HepG2 (cell line): ENCODE data around the gene NUBP2. TPM values are rescaled to one million over a fixed set of nuclear protein-coding genes. Genes with fewer than 3 reads are reported as not detected.

Experiments
- ATAC-seq: fragments of 200-7000 bp; cut with Tn5 transposase; 3 replicates; pipeline ENCODE4 v1.9.1; 2020; ENCODE audit warnings: mild to moderate bottlenecking, moderate library complexity
- BruUV-seq: library from RNA; stranded (reverse); fragments of 400-500 nt; replicated peaks from 2 replicates; lab custom pipeline; 2021; lab: Mats Ljungman, UMichigan
- CTCF ChIA-PET: fragments of 300-600 bp; formaldehyde crosslinking; extraction: SDS; loops from one replicate; lab custom pipeline; 2021; ENCODE audit warnings: low total read pairs, inconsistent platforms, low intra/inter-chr PET ratio; lab: Yijun Ruan, JAX
- POLR2A ChIA-PET: fragments of 350-600 bp; sonication (Branson Sonifier 250); formaldehyde crosslinking; loops from one replicate; lab custom pipeline; 2020; ENCODE audit warnings: antibody characterized with exemption, inconsistent platforms; lab: Yijun Ruan, JAX
- DNase-seq: peaks from one replicate; pipeline ENCODE4 v3.0.0-alpha.2; 2015; ENCODE audit warnings: low spot score
- FAIRE-seq: peaks from 3 replicates; lab custom pipeline; 2011; peaks lifted over from hg19 to GRCh38; lab: Jason Lieb, UNC
- H2AFZ ChIP-seq: one replicate; pipeline ENCODE4 v1.6.1; 2011; ENCODE audit warnings: low read length, inconsistent platforms
- H3K27ac ChIP-seq: fragments of 300-600 bp; 3 replicates; pipeline ENCODE4 v1.8.0; 2011; ENCODE audit warnings: mixed run types, mild to moderate bottlenecking, mixed read lengths, low read length, inconsistent platforms; ENCODE audit not compliant: insufficient read depth; ENCODE audit errors: extremely low read length
- H3K27me3 ChIP-seq, 2 experiments: fragments of 200-600 bp in 1 of 2; 2 replicates in 1 of 2; 3 replicates in 1 of 2; pipeline versions ENCODE4 v1.6.0 to v1.8.0; 2011; ENCODE audit warnings: low read length in 2 of 2, mild to moderate bottlenecking in 2 of 2, moderate library complexity in 2 of 2, inconsistent platforms in 1 of 2; ENCODE audit not compliant: insufficient read depth in 2 of 2, control insufficient read depth in 1 of 2
- H3K36me3 ChIP-seq, 2 experiments: fragments of 200-600 bp in 1 of 2; replicated peaks in 1 of 2; 2 replicates in 1 of 2; 3 replicates in 1 of 2; pipeline versions ENCODE4 v1.5.1 to v1.8.0; 2011; ENCODE audit warnings: low read length in 2 of 2, inconsistent platforms in 1 of 2; ENCODE audit not compliant: insufficient read depth in 2 of 2, control insufficient read depth in 1 of 2
- H3K4me1 ChIP-seq: 2 replicates; pipeline ENCODE4 v1.5.1; 2012; ENCODE audit warnings: low read length, inconsistent platforms; ENCODE audit not compliant: insufficient read depth
- H3K4me2 ChIP-seq: 2 replicates; pipeline ENCODE4 v1.6.0; 2011; ENCODE audit warnings: low read depth, low read length, inconsistent platforms
- H3K4me3 ChIP-seq, 3 experiments: fragments of 200-600 bp in 1 of 3; sonication (generic), shearing (Covaris generic) in 1 of 3; replicated peaks in 1 of 3; 2 replicates each; pipeline ENCODE4 v1.5.1; 2011 to 2016; ENCODE audit warnings: low read length in 3 of 3, inconsistent platforms in 2 of 3, low read depth in 2 of 3, mild to moderate bottlenecking in 2 of 3, control low read depth in 1 of 3, mixed read lengths in 1 of 3; ENCODE audit not compliant: insufficient read depth in 1 of 3
- H3K79me2 ChIP-seq: one replicate; pipeline ENCODE4 v1.6.1; 2011; ENCODE audit warnings: low read length, inconsistent platforms; ENCODE audit not compliant: insufficient read depth
- H3K9ac ChIP-seq: 2 replicates; pipeline ENCODE4 v1.6.0; 2011; ENCODE audit warnings: mild to moderate bottlenecking, low read depth, low read length, inconsistent platforms; ENCODE audit not compliant: insufficient read depth
- H3K9me3 ChIP-seq: 2 replicates; pipeline ENCODE4 v1.5.1; 2012; ENCODE audit warnings: mild to moderate bottlenecking, low read length
- H4K20me1 ChIP-seq: 2 replicates; pipeline ENCODE4 v1.6.0; 2011; ENCODE audit warnings: inconsistent platforms, mild to moderate bottlenecking, low read length, moderate library complexity; ENCODE audit not compliant: insufficient read depth
- CBFB ChIP-seq: sonication (generic); formaldehyde crosslinking; IDR thresholded peaks from 2 replicates; pipeline ENCODE4 v1.4.0; 2020; ENCODE audit warnings: missing genetic modification reagents
- MZF1 ChIP-seq: sonication (generic); formaldehyde crosslinking; IDR thresholded peaks from 2 replicates; pipeline ENCODE4 v1.8.1; 2023; ENCODE audit warnings: mild to moderate bottlenecking, missing genetic modification reagents, borderline replicate concordance
- PAF1 ChIP-seq: IDR thresholded peaks from 2 replicates; pipeline ENCODE4 v1.6.1; 2016; ENCODE audit warnings: missing genetic modification reagents, missing compliant biosample characterization
- SNAI1 ChIP-seq: sonication (generic); formaldehyde crosslinking; IDR thresholded peaks from 2 replicates; pipeline ENCODE4 v1.5.0; 2020; ENCODE audit warnings: mild to moderate bottlenecking, missing genetic modification reagents, borderline replicate concordance
- ZFP36L2 ChIP-seq: sonication (generic); formaldehyde crosslinking; IDR thresholded peaks from 2 replicates; pipeline ENCODE4 v1.4.0; 2020; ENCODE audit warnings: missing genetic modification reagents
- ZKSCAN5 ChIP-seq: sonication (generic); formaldehyde crosslinking; IDR thresholded peaks from 2 replicates; pipeline ENCODE4 v1.5.1; 2020; ENCODE audit warnings: mild to moderate bottlenecking, missing genetic modification reagents
- WGBS: methylation state at CpG from one replicate; pipeline ENCODE4 v1.1.6; 2017; ENCODE audit warnings: low lambda C conversion rate; 5-methylcytosine and 5-hydroxymethylcytosine counted together
- in situ Hi-C: cut with HindIII; loops from 2 replicates; pipeline ENCODE4 v1.10.0; 2017; ENCODE audit warnings: low pct_unique_long_range_greater_than_20kb; ENCODE audit not compliant: extremely low pct_ligation_motif_present
- intact Hi-C: fragments of 100-400 bp; cut with micrococcal nuclease; formaldehyde crosslinking; loops from one replicate; pipeline ENCODE4 v1.10.0; 2022; ENCODE audit not compliant: unreplicated experiment
- polyA plus RNA-seq, 8 experiments: library from polyadenylated mRNA; depleted of rRNA in 3 of 8; stranded (reverse) in 7 of 8; unstranded in 1 of 8; fragments of >200 nt; fragmentation: Illumina TruSeq in 4 of 8; extraction: Trizol in 4 of 8; gene quantifications; 2 replicates each; pipeline versions ENCODE4 v1.2.1 to v1.2.3, GENCODE V29; 2011 to 2016; ENCODE audit warnings: low read depth in 4 of 8, missing spikeins in 1 of 8, mixed read lengths in 1 of 8; ENCODE audit not compliant: insufficient read depth in 1 of 8
- total RNA-seq, 5 experiments: library from RNA; depleted of rRNA; stranded (reverse); fragments of >200 nt; fragmentation: Illumina TruSeq; extraction: Trizol; gene quantifications; 2 replicates each; pipeline ENCODE4 v1.2.3, GENCODE V29; 2016; ENCODE audit warnings: low read depth in 1 of 5
- TF ChIP-seq, protein P1 (sequence below), 2 experiments: IDR thresholded peaks; 2 replicates each; pipeline ENCODE4 v1.6.1; 2011 to 2012; ENCODE audit warnings: low read length in 2 of 2, borderline replicate concordance in 1 of 2, low read depth in 1 of 2, mild to moderate bottlenecking in 1 of 2, moderate library complexity in 1 of 2
- TF ChIP-seq, protein P2 (sequence below): sonication (generic); formaldehyde crosslinking; IDR thresholded peaks from 2 replicates; pipeline ENCODE4 v1.5.0; 2020; ENCODE audit warnings: missing genetic modification reagents
- TF ChIP-seq, protein P3 (sequence below): sonication (generic); formaldehyde crosslinking; IDR thresholded peaks from 2 replicates; pipeline ENCODE4 v1.4.0; 2020; ENCODE audit warnings: missing genetic modification reagents
- TF ChIP-seq, protein P4 (sequence below): sonication (generic); formaldehyde crosslinking; IDR thresholded peaks from 2 replicates; pipeline ENCODE4 v1.5.1; 2020; ENCODE audit warnings: missing genetic modification reagents, mild to moderate bottlenecking, borderline replicate concordance
- TF ChIP-seq, protein P5 (sequence below): sonication (generic); formaldehyde crosslinking; conservative IDR thresholded peaks from 2 replicates; pipeline ENCODE4 v1.5.0; 2020; ENCODE audit warnings: missing genetic modification reagents

Gene NUBP2
- total and polyA plus RNA-seq, 2 of the 13 experiments (the other 11 are each of a cell fraction or from before 2014, with no cell fraction given): 25.7 to 61.5 TPM

DNA sequence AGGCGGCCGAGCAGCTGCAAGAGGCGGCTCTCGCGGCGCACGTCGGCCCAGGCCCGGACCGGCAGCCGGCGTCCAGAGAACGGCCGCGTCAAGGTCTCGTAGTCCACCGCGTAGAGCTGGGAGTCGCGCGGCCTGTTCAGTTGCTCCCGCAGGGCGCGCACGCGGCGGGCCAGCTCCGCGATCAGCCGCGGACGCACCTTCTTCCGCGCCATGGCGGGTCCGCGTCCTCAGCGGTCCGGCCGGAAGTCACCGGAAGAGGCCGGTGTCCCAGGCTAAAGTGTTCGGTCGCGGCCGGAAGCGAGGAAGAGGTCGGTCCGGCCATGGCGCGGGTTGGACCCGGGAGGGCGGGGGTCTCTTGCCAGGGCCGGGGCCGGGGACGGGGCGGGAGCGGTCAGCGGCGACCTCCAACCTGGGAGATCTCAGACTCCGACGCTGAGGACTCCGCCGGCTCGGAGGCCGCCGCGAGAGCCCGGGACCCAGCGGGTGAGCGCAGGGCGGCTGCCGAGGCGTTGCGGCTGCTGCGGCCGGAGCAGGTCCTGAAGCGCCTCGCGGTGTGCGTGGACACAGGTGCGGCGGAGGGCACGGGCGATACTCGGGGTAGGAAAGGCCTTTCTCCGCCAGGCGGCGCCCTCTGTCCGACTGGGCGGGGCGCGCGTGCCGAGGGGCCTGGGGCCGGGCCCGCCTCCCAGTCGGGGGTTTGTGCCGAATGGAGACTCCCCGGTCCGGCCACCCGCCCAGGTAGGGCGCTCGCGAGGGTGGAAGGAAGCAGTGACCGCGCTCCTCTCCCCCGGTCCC, 9.7 kb upstream of the NUBP2 start, which contains the start of gene MRPS34:
Gene MRPS34 (minus strand): TSS at position 227 of the 795 bp plus-strand sequence. CDS start 15 bp downstream, at position 212.
- Histone ChIP-seq H4K20me1 (no peaks in the 10 kb centered on the region), H3K4me1 (peaks cover 12% of the 10 kb centered on the region), H3K27me3 (no peaks in the 10 kb centered on the region; a peak in 2 of 5 replicates), H3K79me2 (peaks cover 30% of the 10 kb centered on the region), H3K4me3 (peak within 1 kb of the TSS; percentile 94 to 96 (median 95)), H3K4me2 (peak within 1 kb of the TSS; percentile 91), H3K9me3 (no peaks in the 10 kb centered on the region), H3K9ac (peak within 1 kb of the TSS; percentile 99), H3K36me3 (peaks cover 6 to 22% of the 10 kb centered on the region in 2 experiments; a peak in 4 of 5 replicates), H3K27ac (peak within 1 kb of the TSS; percentile 90), H2AFZ (no peak within 1 kb of the TSS)
- DNase-seq (peak; percentile 78), FAIRE-seq (no peak), ATAC-seq (peak; percentile 70)
- POLR2A ChIA-PET: interaction anchor here (0.8 to 1.9 kb wide), 14 partner anchors 10 to 192 kb away, joined by 3 to 38 read pairs (median 4); partner anchors contain the start of genes FAHD1, HAGH, IGFALS and JPT2
- WGBS: 0% methylated on average over 1 of the region's 108 CpGs
- BruUV-seq: TSS peak; percentile 48
- CTCF ChIA-PET: interaction anchor here (1.8 to 2.2 kb wide), 2 partner anchors 40 to 51 kb away, joined by 9 to 11 read pairs; no protein-coding TSS in a partner anchor
- intact Hi-C loops: loop anchor here (5.0 kb wide), 1 partner anchor 39 kb away; no protein-coding TSS in a partner anchor
- in situ Hi-C loops: no loop called here
- TF ChIP-seq, protein P1, sequence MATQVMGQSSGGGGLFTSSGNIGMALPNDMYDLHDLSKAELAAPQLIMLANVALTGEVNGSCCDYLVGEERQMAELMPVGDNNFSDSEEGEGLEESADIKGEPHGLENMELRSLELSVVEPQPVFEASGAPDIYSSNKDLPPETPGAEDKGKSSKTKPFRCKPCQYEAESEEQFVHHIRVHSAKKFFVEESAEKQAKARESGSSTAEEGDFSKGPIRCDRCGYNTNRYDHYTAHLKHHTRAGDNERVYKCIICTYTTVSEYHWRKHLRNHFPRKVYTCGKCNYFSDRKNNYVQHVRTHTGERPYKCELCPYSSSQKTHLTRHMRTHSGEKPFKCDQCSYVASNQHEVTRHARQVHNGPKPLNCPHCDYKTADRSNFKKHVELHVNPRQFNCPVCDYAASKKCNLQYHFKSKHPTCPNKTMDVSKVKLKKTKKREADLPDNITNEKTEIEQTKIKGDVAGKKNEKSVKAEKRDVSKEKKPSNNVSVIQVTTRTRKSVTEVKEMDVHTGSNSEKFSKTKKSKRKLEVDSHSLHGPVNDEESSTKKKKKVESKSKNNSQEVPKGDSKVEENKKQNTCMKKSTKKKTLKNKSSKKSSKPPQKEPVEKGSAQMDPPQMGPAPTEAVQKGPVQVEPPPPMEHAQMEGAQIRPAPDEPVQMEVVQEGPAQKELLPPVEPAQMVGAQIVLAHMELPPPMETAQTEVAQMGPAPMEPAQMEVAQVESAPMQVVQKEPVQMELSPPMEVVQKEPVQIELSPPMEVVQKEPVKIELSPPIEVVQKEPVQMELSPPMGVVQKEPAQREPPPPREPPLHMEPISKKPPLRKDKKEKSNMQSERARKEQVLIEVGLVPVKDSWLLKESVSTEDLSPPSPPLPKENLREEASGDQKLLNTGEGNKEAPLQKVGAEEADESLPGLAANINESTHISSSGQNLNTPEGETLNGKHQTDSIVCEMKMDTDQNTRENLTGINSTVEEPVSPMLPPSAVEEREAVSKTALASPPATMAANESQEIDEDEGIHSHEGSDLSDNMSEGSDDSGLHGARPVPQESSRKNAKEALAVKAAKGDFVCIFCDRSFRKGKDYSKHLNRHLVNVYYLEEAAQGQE (IDR thresholded peaks at IDR 0.05; ENCODE audit: borderline replicate concordance in 1 of 2, low read depth in 1 of 2, low read length in 2 of 2): peak in 1 of 2 experiments; percentile 24; a peak in 1 of 4 replicates
- TF ChIP-seq ZFP36L2 (CRISPR knock-in tag) (no peak), MZF1 (no peak), ZKSCAN5 (no peak), SNAI1 (CRISPR knock-in tag) (no peak), PAF1 (CRISPR knock-in tag) (no peak), CBFB (CRISPR knock-in tag) (peak; percentile 91)
- TF ChIP-seq, protein P2, sequence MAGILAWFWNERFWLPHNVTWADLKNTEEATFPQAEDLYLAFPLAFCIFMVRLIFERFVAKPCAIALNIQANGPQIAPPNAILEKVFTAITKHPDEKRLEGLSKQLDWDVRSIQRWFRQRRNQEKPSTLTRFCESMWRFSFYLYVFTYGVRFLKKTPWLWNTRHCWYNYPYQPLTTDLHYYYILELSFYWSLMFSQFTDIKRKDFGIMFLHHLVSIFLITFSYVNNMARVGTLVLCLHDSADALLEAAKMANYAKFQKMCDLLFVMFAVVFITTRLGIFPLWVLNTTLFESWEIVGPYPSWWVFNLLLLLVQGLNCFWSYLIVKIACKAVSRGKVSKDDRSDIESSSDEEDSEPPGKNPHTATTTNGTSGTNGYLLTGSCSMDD: no peak
- TF ChIP-seq, protein P3, sequence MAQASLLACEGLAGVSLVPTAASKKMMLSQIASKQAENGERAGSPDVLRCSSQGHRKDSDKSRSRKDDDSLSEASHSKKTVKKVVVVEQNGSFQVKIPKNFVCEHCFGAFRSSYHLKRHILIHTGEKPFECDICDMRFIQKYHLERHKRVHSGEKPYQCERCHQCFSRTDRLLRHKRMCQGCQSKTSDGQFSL: no peak
- TF ChIP-seq, protein P4, sequence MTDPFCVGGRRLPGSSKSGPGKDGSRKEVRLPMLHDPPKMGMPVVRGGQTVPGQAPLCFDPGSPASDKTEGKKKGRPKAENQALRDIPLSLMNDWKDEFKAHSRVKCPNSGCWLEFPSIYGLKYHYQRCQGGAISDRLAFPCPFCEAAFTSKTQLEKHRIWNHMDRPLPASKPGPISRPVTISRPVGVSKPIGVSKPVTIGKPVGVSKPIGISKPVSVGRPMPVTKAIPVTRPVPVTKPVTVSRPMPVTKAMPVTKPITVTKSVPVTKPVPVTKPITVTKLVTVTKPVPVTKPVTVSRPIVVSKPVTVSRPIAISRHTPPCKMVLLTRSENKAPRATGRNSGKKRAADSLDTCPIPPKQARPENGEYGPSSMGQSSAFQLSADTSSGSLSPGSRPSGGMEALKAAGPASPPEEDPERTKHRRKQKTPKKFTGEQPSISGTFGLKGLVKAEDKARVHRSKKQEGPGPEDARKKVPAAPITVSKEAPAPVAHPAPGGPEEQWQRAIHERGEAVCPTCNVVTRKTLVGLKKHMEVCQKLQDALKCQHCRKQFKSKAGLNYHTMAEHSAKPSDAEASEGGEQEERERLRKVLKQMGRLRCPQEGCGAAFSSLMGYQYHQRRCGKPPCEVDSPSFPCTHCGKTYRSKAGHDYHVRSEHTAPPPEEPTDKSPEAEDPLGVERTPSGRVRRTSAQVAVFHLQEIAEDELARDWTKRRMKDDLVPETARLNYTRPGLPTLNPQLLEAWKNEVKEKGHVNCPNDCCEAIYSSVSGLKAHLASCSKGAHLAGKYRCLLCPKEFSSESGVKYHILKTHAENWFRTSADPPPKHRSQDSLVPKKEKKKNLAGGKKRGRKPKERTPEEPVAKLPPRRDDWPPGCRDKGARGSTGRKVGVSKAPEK (CRISPR knock-in tag): no peak
- TF ChIP-seq, protein P5, sequence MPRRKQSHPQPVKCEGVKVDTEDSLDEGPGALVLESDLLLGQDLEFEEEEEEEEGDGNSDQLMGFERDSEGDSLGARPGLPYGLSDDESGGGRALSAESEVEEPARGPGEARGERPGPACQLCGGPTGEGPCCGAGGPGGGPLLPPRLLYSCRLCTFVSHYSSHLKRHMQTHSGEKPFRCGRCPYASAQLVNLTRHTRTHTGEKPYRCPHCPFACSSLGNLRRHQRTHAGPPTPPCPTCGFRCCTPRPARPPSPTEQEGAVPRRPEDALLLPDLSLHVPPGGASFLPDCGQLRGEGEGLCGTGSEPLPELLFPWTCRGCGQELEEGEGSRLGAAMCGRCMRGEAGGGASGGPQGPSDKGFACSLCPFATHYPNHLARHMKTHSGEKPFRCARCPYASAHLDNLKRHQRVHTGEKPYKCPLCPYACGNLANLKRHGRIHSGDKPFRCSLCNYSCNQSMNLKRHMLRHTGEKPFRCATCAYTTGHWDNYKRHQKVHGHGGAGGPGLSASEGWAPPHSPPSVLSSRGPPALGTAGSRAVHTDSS (CRISPR knock-in tag): 0 out of 2 replicates have a peak, but pooled peaks have one; percentile 20
